ENCODE results near the gene CEP112.

DNA sequence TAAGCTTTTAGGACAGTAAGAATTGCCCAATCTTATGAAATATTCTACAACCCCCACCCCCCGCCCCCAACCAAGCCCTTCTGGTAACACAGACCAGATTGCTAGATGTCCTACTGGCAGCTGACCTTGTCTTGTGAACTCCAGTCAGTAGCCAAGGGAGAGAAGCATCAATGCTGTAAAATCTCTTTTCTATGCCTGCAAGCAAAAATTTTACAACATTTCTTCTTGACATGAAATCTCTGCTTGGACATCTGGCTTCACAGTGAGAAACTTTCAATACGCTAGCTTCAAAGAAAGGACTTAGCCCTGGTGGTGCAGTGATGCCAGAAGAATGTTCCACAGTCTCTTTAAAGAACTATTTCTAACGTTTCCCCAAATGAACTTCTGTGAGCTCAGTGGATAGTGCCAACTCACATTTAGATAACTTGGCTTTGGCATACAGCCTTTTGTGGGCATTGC is 461.2 kb downstream of the CEP112 start:
- TF ChIP-seq, protein P1, sequence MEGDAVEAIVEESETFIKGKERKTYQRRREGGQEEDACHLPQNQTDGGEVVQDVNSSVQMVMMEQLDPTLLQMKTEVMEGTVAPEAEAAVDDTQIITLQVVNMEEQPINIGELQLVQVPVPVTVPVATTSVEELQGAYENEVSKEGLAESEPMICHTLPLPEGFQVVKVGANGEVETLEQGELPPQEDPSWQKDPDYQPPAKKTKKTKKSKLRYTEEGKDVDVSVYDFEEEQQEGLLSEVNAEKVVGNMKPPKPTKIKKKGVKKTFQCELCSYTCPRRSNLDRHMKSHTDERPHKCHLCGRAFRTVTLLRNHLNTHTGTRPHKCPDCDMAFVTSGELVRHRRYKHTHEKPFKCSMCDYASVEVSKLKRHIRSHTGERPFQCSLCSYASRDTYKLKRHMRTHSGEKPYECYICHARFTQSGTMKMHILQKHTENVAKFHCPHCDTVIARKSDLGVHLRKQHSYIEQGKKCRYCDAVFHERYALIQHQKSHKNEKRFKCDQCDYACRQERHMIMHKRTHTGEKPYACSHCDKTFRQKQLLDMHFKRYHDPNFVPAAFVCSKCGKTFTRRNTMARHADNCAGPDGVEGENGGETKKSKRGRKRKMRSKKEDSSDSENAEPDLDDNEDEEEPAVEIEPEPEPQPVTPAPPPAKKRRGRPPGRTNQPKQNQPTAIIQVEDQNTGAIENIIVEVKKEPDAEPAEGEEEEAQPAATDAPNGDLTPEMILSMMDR (IDR thresholded peaks at IDR 0.05; ENCODE audit: poor library complexity, severe bottlenecking) = no peak
- TF ChIP-seq RAD21 (conservative IDR thresholded peaks at IDR 0.05) (no peak), POLR2AphosphoS5 (IDR thresholded peaks at IDR 0.05) (no peak), EZH2 (IDR thresholded peaks at IDR 0.05; ENCODE audit: borderline replicate concordance, insufficient read depth, low read length, poor library complexity, severe bottlenecking) (no peak), EP300 (conservative IDR thresholded peaks at IDR 0.05; ENCODE audit: poor library complexity, severe bottlenecking) (no peak), MXI1 (conservative IDR thresholded peaks at IDR 0.05; ENCODE audit: poor library complexity, severe bottlenecking) (no peak)

Data from neural cell (in vitro differentiated cells).